ENCODE results near the gene DNAJC15. TPM values are rescaled to one million over a fixed set of nuclear protein-coding genes. Genes with fewer than 3 reads are reported as not detected.

Gene DNAJC15
- total RNA-seq, 1 experiment from 2014 or later = 20.3 TPM

GRCh38 chr13:42977219-42977659, 46.1 kb upstream of the DNAJC15 start:
- H3K4me3 ChIP-seq (ENCODE audit: low read depth in 2 of 2, low read length in 2 of 2) = no peak overlapping the region
- ChIA-PET CTCF (no interaction called here), POLR2A (no interaction called here)
- no peaks in the 10 kb centered on the region for H3K4me1 ChIP-seq (ENCODE audit: control insufficient read depth, insufficient read depth, low read length)
- intact Hi-C loops (cut with micrococcal nuclease; ENCODE audit: unreplicated experiment) (no loop called here), in situ Hi-C loops (cut with HindIII; ENCODE audit: low pct_unique_long_range_greater_than_20kb, low sequenced_read_pairs) (no loop called here)
- DNase-seq (ENCODE audit: low read depth, low spot score) (no peak), ATAC-seq (no peak)
- no peaks in the 10 kb centered on the region for H3K9me3 ChIP-seq (ENCODE audit: control insufficient read depth, insufficient read depth, low read depth, low read length)
- TF ChIP-seq TCF7L2 (IDR thresholded peaks at IDR 0.05; ENCODE audit: low read depth, low read length) = no peak
- H3K27me3 ChIP-seq (ENCODE audit: control insufficient read depth, insufficient read depth, low read length) = no peaks in the 10 kb centered on the region
- no TSS peak for BruUV-seq (replicated peaks)
- no peak overlapping the region for H3K27ac ChIP-seq (ENCODE audit: low read length)
- H3K36me3 ChIP-seq (ENCODE audit: control insufficient read depth, insufficient read depth, low read length) = no peaks in the 10 kb centered on the region

- H3K27ac ChIP-seq (ENCODE audit: low read length) = no peak overlapping the region
- no peaks in the 10 kb centered on the region for H3K4me1 ChIP-seq (ENCODE audit: control insufficient read depth, insufficient read depth, low read length)
- BruUV-seq (replicated peaks) = no TSS peak
Measured at GRCh38 chr13:42981317-42981716, 42.1 kb upstream of the DNAJC15 start.

More at GRCh38 chr13:42981317-42981716, 42.1 kb upstream of the DNAJC15 start:
- ATAC-seq (no peak), DNase-seq (ENCODE audit: low read depth, low spot score) (no peak)
- Histone ChIP-seq H3K36me3 (ENCODE audit: control insufficient read depth, insufficient read depth, low read length) (no peaks in the 10 kb centered on the region), H3K4me3 (ENCODE audit: low read depth in 2 of 2, low read length in 2 of 2) (no peak overlapping the region), H3K9me3 (ENCODE audit: control insufficient read depth, insufficient read depth, low read depth, low read length) (no peaks in the 10 kb centered on the region), H3K27me3 (ENCODE audit: control insufficient read depth, insufficient read depth, low read length) (no peaks in the 10 kb centered on the region)
- CTCF ChIA-PET = no interaction called here
- in situ Hi-C loops (cut with HindIII; ENCODE audit: low pct_unique_long_range_greater_than_20kb, low sequenced_read_pairs) (no loop called here), intact Hi-C loops (cut with micrococcal nuclease; ENCODE audit: unreplicated experiment) (no loop called here)
- POLR2A ChIA-PET = no interaction called here
- no peak for TF ChIP-seq POLR2AphosphoS5 (IDR thresholded peaks at IDR 0.05; ENCODE audit: low read depth, low read length)
- TF ChIP-seq CTCF (IDR thresholded peaks at IDR 0.05) = no peak
- TF ChIP-seq TCF7L2 (IDR thresholded peaks at IDR 0.05; ENCODE audit: low read depth, low read length) = no peak
- no peak for TF ChIP-seq REST (IDR thresholded peaks at IDR 0.05; ENCODE audit: insufficient read depth in 1 of 2, low read depth in 2 of 2, low read length in 1 of 2)
- no peak for TF ChIP-seq SIN3A (IDR thresholded peaks at IDR 0.05; ENCODE audit: borderline replicate concordance, insufficient read depth, low read depth, low read length)

Measured in Panc1 (cell line).